Muscle layer of duodenum (tissue), 2 donors: Measurements from ENCODE around the gene NR3C1.

Source experiments
- H3K27ac ChIP-seq: one replicate; pipeline ENCODE4 v1.7.0; 2013; ENCODE audit warnings: mild to moderate bottlenecking, low read length
- H3K27me3 ChIP-seq: one replicate; pipeline ENCODE4 v1.7.0; 2013; ENCODE audit warnings: low read depth, mild to moderate bottlenecking, control low read depth, low read length
- H3K36me3 ChIP-seq, 2 donors: one replicate each; pipeline ENCODE4 v1.7.0; 2013; ENCODE audit warnings: low read length in 2 of 2, control low read depth in 1 of 2, mild to moderate bottlenecking in 1 of 2; ENCODE audit not compliant: insufficient read depth in 2 of 2, control insufficient read depth in 1 of 2
- H3K4me1 ChIP-seq, 2 donors: one replicate each; pipeline ENCODE4 v1.7.0; 2013; ENCODE audit warnings: low read length in 2 of 2, mild to moderate bottlenecking in 2 of 2, control low read depth in 1 of 2, moderate library complexity in 1 of 2; ENCODE audit not compliant: insufficient read depth in 2 of 2, control insufficient read depth in 1 of 2
- H3K4me3 ChIP-seq, 2 donors: one replicate each; pipeline ENCODE4 v1.7.0; 2013; ENCODE audit warnings: low read length in 2 of 2, low read depth in 1 of 2, mild to moderate bottlenecking in 1 of 2
- H3K9me3 ChIP-seq, 2 donors: one replicate each; pipeline ENCODE4 v1.7.0; 2013; ENCODE audit warnings: low read length in 2 of 2, control low read depth in 1 of 2, mild to moderate bottlenecking in 1 of 2; ENCODE audit not compliant: control insufficient read depth in 1 of 2
- donor health status: healthy.

The NR3C1 gene

GRCh38 chr5:143263272-143263810, 140.1 kb downstream of the NR3C1 start:
- H3K27me3 ChIP-seq: no peaks in the 10 kb centered on the region
- H3K9me3 ChIP-seq: peaks cover 0 to 8% of the 10 kb centered on the region in 2 donors
- H3K36me3 ChIP-seq: peaks cover 0 to 4% of the 10 kb centered on the region in 2 donors
- no peaks in the 10 kb centered on the region for H3K4me1 ChIP-seq
- no peak overlapping the region for H3K4me3 ChIP-seq
- H3K27ac ChIP-seq: no peak overlapping the region

GRCh38 chr5:143262393-143263174, 140.9 kb downstream of the NR3C1 start:
- Histone ChIP-seq H3K27ac (no peak overlapping the region), H3K4me3 (no peak overlapping the region), H3K27me3 (no peaks in the 10 kb centered on the region), H3K36me3 (peaks cover 0 to 4% of the 10 kb centered on the region in 2 donors), H3K9me3 (peaks cover 0 to 7% of the 10 kb centered on the region in 2 donors), H3K4me1 (no peaks in the 10 kb centered on the region)

GRCh38 chr5:143261748-143262392, 141.6 kb downstream of the NR3C1 start:
- no peaks in the 10 kb centered on the region for H3K4me1 ChIP-seq
- H3K36me3 ChIP-seq: peaks cover 0 to 4% of the 10 kb centered on the region in 2 donors
- H3K27me3 ChIP-seq: no peaks in the 10 kb centered on the region
- H3K9me3 ChIP-seq: peaks cover 0 to 2% of the 10 kb centered on the region in 2 donors
- H3K27ac ChIP-seq: no peak overlapping the region
- no peak overlapping the region for H3K4me3 ChIP-seq

GRCh38 chr5:143259254-143259605, 144.3 kb downstream of the NR3C1 start:
- Histone ChIP-seq H3K27me3 (no peaks in the 10 kb centered on the region), H3K4me3 (no peak overlapping the region), H3K9me3 (no peaks in the 10 kb centered on the region), H3K27ac (no peak overlapping the region), H3K4me1 (no peaks in the 10 kb centered on the region), H3K36me3 (peaks cover 0 to 4% of the 10 kb centered on the region in 2 donors)

- H3K4me1 ChIP-seq: no peaks in the 10 kb centered on the region
- H3K4me3 ChIP-seq: no peak overlapping the region
- H3K27ac ChIP-seq: no peak overlapping the region
- H3K36me3 ChIP-seq: peaks cover 0 to 4% of the 10 kb centered on the region in 2 donors
- no peaks in the 10 kb centered on the region for H3K27me3 ChIP-seq
- H3K9me3 ChIP-seq: no peaks in the 10 kb centered on the region
These were observed 144.8 kb downstream of the NR3C1 start for GRCh38 chr5:143258559-143259253.

- Histone ChIP-seq H3K4me1 (no peaks in the 10 kb centered on the region), H3K9me3 (no peaks in the 10 kb centered on the region), H3K4me3 (no peak overlapping the region), H3K27ac (no peak overlapping the region), H3K27me3 (no peaks in the 10 kb centered on the region), H3K36me3 (no peaks in the 10 kb centered on the region)
These were observed 148.7 kb downstream of the NR3C1 start for GRCh38 chr5:143254819-143255218.

- Histone ChIP-seq H3K27me3 (no peaks in the 10 kb centered on the region), H3K27ac (no peak overlapping the region), H3K9me3 (no peaks in the 10 kb centered on the region), H3K4me3 (no peak overlapping the region), H3K4me1 (no peaks in the 10 kb centered on the region), H3K36me3 (no peaks in the 10 kb centered on the region)
These were observed 151.5 kb downstream of the NR3C1 start for GRCh38 chr5:143251946-143252345.

GRCh38 chr5:143251190-143251589, 152.3 kb downstream of the NR3C1 start:
- H3K27me3 ChIP-seq: no peaks in the 10 kb centered on the region
- H3K4me3 ChIP-seq: no peak overlapping the region
- no peak overlapping the region for H3K27ac ChIP-seq
- H3K36me3 ChIP-seq: no peaks in the 10 kb centered on the region
- no peaks in the 10 kb centered on the region for H3K4me1 ChIP-seq
- no peaks in the 10 kb centered on the region for H3K9me3 ChIP-seq

GRCh38 chr5:143249851-143250250, 153.6 kb downstream of the NR3C1 start:
- no peak overlapping the region for H3K27ac ChIP-seq

GRCh38 chr5:143248822-143249579, 154.5 kb downstream of the NR3C1 start:
- no peaks in the 10 kb centered on the region for H3K36me3 ChIP-seq
- no peaks in the 10 kb centered on the region for H3K9me3 ChIP-seq
- no peak overlapping the region for H3K27ac ChIP-seq
- no peaks in the 10 kb centered on the region for H3K27me3 ChIP-seq
- H3K4me1 ChIP-seq: peaks cover 0 to 5% of the 10 kb centered on the region in 2 donors
- no peak overlapping the region for H3K4me3 ChIP-seq

More at GRCh38 chr5:143249851-143250250, 153.6 kb downstream of the NR3C1 start:
- Histone ChIP-seq H3K9me3 (no peaks in the 10 kb centered on the region), H3K27me3 (no peaks in the 10 kb centered on the region), H3K36me3 (no peaks in the 10 kb centered on the region), H3K4me3 (no peak overlapping the region), H3K4me1 (peaks cover 0 to under 1% of the 10 kb centered on the region in 2 donors)
